Measurements from ENCODE around the gene ARMC9.
"Not testable (repeated sequence)": the region's sequence is repeated elsewhere in the genome, so short reads cannot be mapped to it uniquely, and the experiment has no call there.

ARMC9 gene

GRCh38 chr2:231300722-231301076 is 102.3 kb downstream of the ARMC9 start:
- H3K27ac ChIP-seq (ENCODE audit: low read depth, low read length), result no peak overlapping the region
- H3K9me3 ChIP-seq (ENCODE audit: control insufficient read depth in 5 of 5, low read length in 5 of 5), result no peaks in the 10 kb centered on the region
- peaks cover 0 to 4% (median 0%) of the 10 kb centered on the region in 5 donors for H3K36me3 ChIP-seq (ENCODE audit: control insufficient read depth in 5 of 5, insufficient read depth in 5 of 5, low read length in 5 of 5)
- no peaks in the 10 kb centered on the region for H3K27me3 ChIP-seq (ENCODE audit: control insufficient read depth in 5 of 5, insufficient read depth in 4 of 5, low read length in 5 of 5)
- peaks cover 0 to 7% (median 0%) of the 10 kb centered on the region in 5 donors for H3K4me1 ChIP-seq (ENCODE audit: control insufficient read depth in 5 of 5, insufficient read depth in 5 of 5, low read length in 5 of 5)
- H3K4me3 ChIP-seq (ENCODE audit: low read depth in 1 of 5, low read length in 5 of 5), result no peak overlapping the region
- no peak overlapping the region for H3K9ac ChIP-seq (ENCODE audit: low read length in 5 of 5)

- not testable (repeated sequence) for H3K9ac ChIP-seq (ENCODE audit: low read length in 5 of 5); H3K27ac ChIP-seq (ENCODE audit: low read depth, low read length); H3K4me3 ChIP-seq (ENCODE audit: low read depth in 1 of 5, low read length in 5 of 5); H3K27me3 ChIP-seq (ENCODE audit: control insufficient read depth in 5 of 5, insufficient read depth in 4 of 5, low read length in 5 of 5); H3K9me3 ChIP-seq (ENCODE audit: control insufficient read depth in 5 of 5, low read length in 5 of 5); H3K36me3 ChIP-seq (ENCODE audit: control insufficient read depth in 5 of 5, insufficient read depth in 5 of 5, low read length in 5 of 5); H3K4me1 ChIP-seq (ENCODE audit: control insufficient read depth in 5 of 5, insufficient read depth in 5 of 5, low read length in 5 of 5)
These were observed 105.8 kb downstream of the ARMC9 start for GRCh38 chr2:231304259-231304658.

GRCh38 chr2:231305221-231305620 is 106.8 kb downstream of the ARMC9 start:
- Histone ChIP-seq H3K4me3 (ENCODE audit: low read depth in 1 of 5, low read length in 5 of 5) (no peak overlapping the region), H3K9me3 (ENCODE audit: control insufficient read depth in 5 of 5, low read length in 5 of 5) (no peaks in the 10 kb centered on the region), H3K4me1 (ENCODE audit: control insufficient read depth in 5 of 5, insufficient read depth in 5 of 5, low read length in 5 of 5) (no peaks in the 10 kb centered on the region), H3K27ac (ENCODE audit: low read depth, low read length) (no peak overlapping the region), H3K9ac (ENCODE audit: low read length in 5 of 5) (no peak overlapping the region), H3K27me3 (ENCODE audit: control insufficient read depth in 5 of 5, insufficient read depth in 4 of 5, low read length in 5 of 5) (no peaks in the 10 kb centered on the region), H3K36me3 (ENCODE audit: control insufficient read depth in 5 of 5, insufficient read depth in 5 of 5, low read length in 5 of 5) (no peaks in the 10 kb centered on the region)

GRCh38 chr2:231306791-231307393 is 108.5 kb downstream of the ARMC9 start:
- no peaks in the 10 kb centered on the region for H3K27me3 ChIP-seq (ENCODE audit: control insufficient read depth in 5 of 5, insufficient read depth in 4 of 5, low read length in 5 of 5)
- H3K4me3 ChIP-seq (ENCODE audit: low read depth in 1 of 5, low read length in 5 of 5), result no peak overlapping the region
- no peaks in the 10 kb centered on the region for H3K36me3 ChIP-seq (ENCODE audit: control insufficient read depth in 5 of 5, insufficient read depth in 5 of 5, low read length in 5 of 5)
- H3K27ac ChIP-seq (ENCODE audit: low read depth, low read length), result no peak overlapping the region
- no peaks in the 10 kb centered on the region for H3K9me3 ChIP-seq (ENCODE audit: control insufficient read depth in 5 of 5, low read length in 5 of 5)
- no peak overlapping the region for H3K9ac ChIP-seq (ENCODE audit: low read length in 5 of 5)
- peaks cover 0 to 2% (median 0%) of the 10 kb centered on the region in 5 donors for H3K4me1 ChIP-seq (ENCODE audit: control insufficient read depth in 5 of 5, insufficient read depth in 5 of 5, low read length in 5 of 5)

GRCh38 chr2:231308219-231308618 is 109.8 kb downstream of the ARMC9 start:
- Histone ChIP-seq H3K4me1 (ENCODE audit: control insufficient read depth in 5 of 5, insufficient read depth in 5 of 5, low read length in 5 of 5) (peaks cover 0 to 2% (median 0%) of the 10 kb centered on the region in 5 donors), H3K36me3 (ENCODE audit: control insufficient read depth in 5 of 5, insufficient read depth in 5 of 5, low read length in 5 of 5) (no peaks in the 10 kb centered on the region), H3K4me3 (ENCODE audit: low read depth in 1 of 5, low read length in 5 of 5) (no peak overlapping the region), H3K9ac (ENCODE audit: low read length in 5 of 5) (no peak overlapping the region), H3K9me3 (ENCODE audit: control insufficient read depth in 5 of 5, low read length in 5 of 5) (no peaks in the 10 kb centered on the region), H3K27me3 (ENCODE audit: control insufficient read depth in 5 of 5, insufficient read depth in 4 of 5, low read length in 5 of 5) (no peaks in the 10 kb centered on the region), H3K27ac (ENCODE audit: low read depth, low read length) (no peak overlapping the region)

- no peaks in the 10 kb centered on the region for H3K9me3 ChIP-seq (ENCODE audit: control insufficient read depth in 5 of 5, low read length in 5 of 5)
- no peaks in the 10 kb centered on the region for H3K36me3 ChIP-seq (ENCODE audit: control insufficient read depth in 5 of 5, insufficient read depth in 5 of 5, low read length in 5 of 5)
- no peak overlapping the region for H3K27ac ChIP-seq (ENCODE audit: low read depth, low read length)
- H3K9ac ChIP-seq (ENCODE audit: low read length in 5 of 5), result no peak overlapping the region
- H3K4me3 ChIP-seq (ENCODE audit: low read depth in 1 of 5, low read length in 5 of 5), result no peak overlapping the region
- no peaks in the 10 kb centered on the region for H3K27me3 ChIP-seq (ENCODE audit: control insufficient read depth in 5 of 5, insufficient read depth in 4 of 5, low read length in 5 of 5)
- H3K4me1 ChIP-seq (ENCODE audit: control insufficient read depth in 5 of 5, insufficient read depth in 5 of 5, low read length in 5 of 5), result peaks cover 0 to 2% (median 0%) of the 10 kb centered on the region in 5 donors
These were observed 110.4 kb downstream of the ARMC9 start for GRCh38 chr2:231308631-231309428.

- Histone ChIP-seq H3K9me3 (ENCODE audit: control insufficient read depth in 5 of 5, low read length in 5 of 5) (no peaks in the 10 kb centered on the region), H3K4me1 (ENCODE audit: control insufficient read depth in 5 of 5, insufficient read depth in 5 of 5, low read length in 5 of 5) (peaks cover 0 to 2% (median 0%) of the 10 kb centered on the region in 5 donors), H3K27ac (ENCODE audit: low read depth, low read length) (no peak overlapping the region), H3K4me3 (ENCODE audit: low read depth in 1 of 5, low read length in 5 of 5) (no peak overlapping the region), H3K27me3 (ENCODE audit: control insufficient read depth in 5 of 5, insufficient read depth in 4 of 5, low read length in 5 of 5) (no peaks in the 10 kb centered on the region), H3K9ac (ENCODE audit: low read length in 5 of 5) (no peak overlapping the region), H3K36me3 (ENCODE audit: control insufficient read depth in 5 of 5, insufficient read depth in 5 of 5, low read length in 5 of 5) (no peaks in the 10 kb centered on the region)
These were observed 113.6 kb downstream of the ARMC9 start for GRCh38 chr2:231312066-231312465.

- Histone ChIP-seq H3K36me3 (ENCODE audit: control insufficient read depth in 5 of 5, insufficient read depth in 5 of 5, low read length in 5 of 5) (no peaks in the 10 kb centered on the region), H3K9ac (ENCODE audit: low read length in 5 of 5) (no peak overlapping the region), H3K9me3 (ENCODE audit: control insufficient read depth in 5 of 5, low read length in 5 of 5) (peaks cover 0 to 6% (median 0%) of the 10 kb centered on the region in 5 donors), H3K27ac (ENCODE audit: low read depth, low read length) (no peak overlapping the region), H3K4me1 (ENCODE audit: control insufficient read depth in 5 of 5, insufficient read depth in 5 of 5, low read length in 5 of 5) (peaks cover 0 to 7% (median 2%) of the 10 kb centered on the region in 5 donors), H3K4me3 (ENCODE audit: low read depth in 1 of 5, low read length in 5 of 5) (no peak overlapping the region), H3K27me3 (ENCODE audit: control insufficient read depth in 5 of 5, insufficient read depth in 4 of 5, low read length in 5 of 5) (peaks cover 0 to 2% (median 0%) of the 10 kb centered on the region in 5 donors)
These were observed 117.5 kb downstream of the ARMC9 start for GRCh38 chr2:231315896-231316295.

- Histone ChIP-seq H3K27ac (ENCODE audit: low read depth, low read length) (no peak overlapping the region), H3K4me3 (ENCODE audit: low read depth in 1 of 5, low read length in 5 of 5) (no peak overlapping the region), H3K9me3 (ENCODE audit: control insufficient read depth in 5 of 5, low read length in 5 of 5) (peaks cover 0 to 6% (median 0%) of the 10 kb centered on the region in 5 donors), H3K27me3 (ENCODE audit: control insufficient read depth in 5 of 5, insufficient read depth in 4 of 5, low read length in 5 of 5) (peaks cover 0 to 2% (median 0%) of the 10 kb centered on the region in 5 donors), H3K9ac (ENCODE audit: low read length in 5 of 5) (no peak overlapping the region), H3K36me3 (ENCODE audit: control insufficient read depth in 5 of 5, insufficient read depth in 5 of 5, low read length in 5 of 5) (no peaks in the 10 kb centered on the region), H3K4me1 (ENCODE audit: control insufficient read depth in 5 of 5, insufficient read depth in 5 of 5, low read length in 5 of 5) (peaks cover 0 to 10% (median 0%) of the 10 kb centered on the region in 5 donors)
These were observed 119.1 kb downstream of the ARMC9 start for GRCh38 chr2:231317579-231317978.

- peaks cover 0 to 18% (median 0%) of the 10 kb centered on the region in 5 donors for H3K4me1 ChIP-seq (ENCODE audit: control insufficient read depth in 5 of 5, insufficient read depth in 5 of 5, low read length in 5 of 5)
- peaks cover 0 to 6% (median 0%) of the 10 kb centered on the region in 5 donors for H3K9me3 ChIP-seq (ENCODE audit: control insufficient read depth in 5 of 5, low read length in 5 of 5)
- peaks cover 0 to 2% (median 0%) of the 10 kb centered on the region in 5 donors for H3K27me3 ChIP-seq (ENCODE audit: control insufficient read depth in 5 of 5, insufficient read depth in 4 of 5, low read length in 5 of 5)
- no peaks in the 10 kb centered on the region for H3K36me3 ChIP-seq (ENCODE audit: control insufficient read depth in 5 of 5, insufficient read depth in 5 of 5, low read length in 5 of 5)
- H3K9ac ChIP-seq (ENCODE audit: low read length in 5 of 5), result no peak overlapping the region
- H3K27ac ChIP-seq (ENCODE audit: low read depth, low read length), result no peak overlapping the region
- H3K4me3 ChIP-seq (ENCODE audit: low read depth in 1 of 5, low read length in 5 of 5), result no peak overlapping the region
These were observed 120.0 kb downstream of the ARMC9 start for GRCh38 chr2:231318436-231318835.
